DOHH2 (cell line): ENCODE measurements around the gene TCERG1L.

Source experiments
- CTCF ChIP-seq: fragments of 200-600 bp; sonication (generic); IDR thresholded peaks from one replicate; pipeline ENCODE4 v1.5.1; 2014; ENCODE audit warnings: antibody characterized with exemption, mild to moderate bottlenecking, low read depth, low read length; ENCODE audit not compliant: poor library complexity, severe bottlenecking
- EZH2phosphoT487 ChIP-seq: fragments of 200-600 bp; sonication (generic); IDR thresholded peaks from 2 replicates; pipeline ENCODE4 v1.6.1; 2017; ENCODE audit warnings: borderline replicate concordance, mild to moderate bottlenecking, antibody characterized with exemption, low read length, moderate library complexity, mixed read lengths

GRCh38 chr10:131202990-131203389 lies 108.5 kb downstream of the TCERG1L start:
- TF ChIP-seq CTCF (no peak), EZH2phosphoT487 (no peak)
